Measurements from ENCODE around the gene IGIP. TPM values are rescaled to one million over a fixed set of nuclear protein-coding genes. Genes with fewer than 3 reads are reported as not detected.

Gene IGIP
- total RNA-seq: 3.7 and 7.9 TPM in 2 replicates

GRCh38 chr5:140125637-140126036 is at the start of gene IGIP:
Gene IGIP (plus strand): TSS chr5:140125937. CDS start chr5:140128477, 2,540 bp downstream.

GRCh38 chr5:140113699-140114263 is 12.0 kb upstream of the IGIP start, which contains the start of gene PURA:
Gene PURA (plus strand): TSS chr5:140114109. CDS start chr5:140114182, 73 bp downstream.

GRCh38 chr5:140174465-140175366 is 49.0 kb downstream of the IGIP start, which contains the start of gene CYSTM1:
Gene CYSTM1 (plus strand): TSS chr5:140175188. CDS start chr5:140194466, 19,278 bp downstream.

Other genes with a start within 250 kb of the IGIP start
- gene NRG2, start 82.6 kb upstream of the IGIP start, total RNA-seq: 0.66 and 2.1 TPM in 2 replicates
- gene PURA, start 11.8 kb upstream of the IGIP start, total RNA-seq: 11.5 and 18.3 TPM in 2 replicates
- 12.0 and 13.3 TPM in 2 replicates for gene CYSTM1, start 49.3 kb downstream of the IGIP start, total RNA-seq
- gene PFDN1, start 177.2 kb downstream of the IGIP start, total RNA-seq: 46.9 and 62.9 TPM in 2 replicates
- 17.5 and 21.1 TPM in 2 replicates for gene HBEGF, start 220.7 kb downstream of the IGIP start, total RNA-seq
- gene SLC4A9, start 234.3 kb downstream of the IGIP start, total RNA-seq: not detected in 2 replicates